Mesodermal cell (in vitro differentiated cells): Measurements from ENCODE around the gene PLXDC2.

ENCODE experiments used
- H3K27ac ChIP-seq: 2 replicates; pipeline ENCODE4 v1.7.0; 2013; ENCODE audit warnings: mild to moderate bottlenecking, low read depth, low read length, moderate library complexity; ENCODE audit not compliant: severe bottlenecking
- H3K36me3 ChIP-seq: 2 replicates; pipeline ENCODE4 v1.7.1; 2013; ENCODE audit warnings: mild to moderate bottlenecking, low read length, moderate library complexity; ENCODE audit not compliant: control insufficient read depth, insufficient read depth
- H3K4me1 ChIP-seq: one replicate; pipeline ENCODE4 v1.7.1; 2013; ENCODE audit warnings: mild to moderate bottlenecking, low read length; ENCODE audit not compliant: insufficient read depth, control insufficient read depth, poor library complexity, severe bottlenecking
- H3K4me3 ChIP-seq: 2 replicates; pipeline ENCODE4 v1.7.0; 2013; ENCODE audit warnings: low read length, control low read depth, mild to moderate bottlenecking; ENCODE audit not compliant: insufficient read depth, poor library complexity, severe bottlenecking; ENCODE audit errors: extremely low read depth
- H3K9me3 ChIP-seq: 2 replicates; pipeline ENCODE4 v1.7.1; 2013; ENCODE audit warnings: mild to moderate bottlenecking, low read length, moderate library complexity; ENCODE audit not compliant: control insufficient read depth
- WGBS, 2 experiments: methylation state at CpG; one replicate each; pipeline ENCODE4 v1.1.5; 2013; ENCODE audit warnings: missing lambda C conversion rate in 2 of 2; ENCODE audit not compliant: insufficient coverage in 2 of 2; 5-methylcytosine and 5-hydroxymethylcytosine counted together

Gene PLXDC2

DNA sequence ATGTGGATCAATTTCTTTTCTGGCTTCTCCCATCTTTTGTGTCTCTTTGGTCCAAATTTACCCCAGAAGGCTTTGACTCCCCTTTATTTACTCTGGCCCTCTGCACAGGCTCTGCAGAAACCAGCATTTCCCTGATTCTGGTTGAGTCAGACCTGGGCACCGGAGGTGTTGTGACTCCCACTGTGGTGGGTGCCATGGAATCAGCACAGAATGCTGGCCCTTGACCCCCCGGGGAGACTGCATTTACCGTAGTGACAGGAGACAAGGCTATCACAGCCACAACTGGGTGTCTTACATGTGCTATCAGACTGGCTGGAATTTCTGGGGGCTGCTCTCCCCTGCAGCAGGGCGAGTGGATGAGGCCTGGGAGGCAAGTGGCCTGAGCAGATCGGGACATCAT is 37.6 kb downstream of the PLXDC2 start:
- Histone ChIP-seq H3K4me1 (no peaks in the 10 kb centered on the region), H3K27ac (no peak overlapping the region), H3K36me3 (no peaks in the 10 kb centered on the region), H3K9me3 (no peaks in the 10 kb centered on the region), H3K4me3 (no peak overlapping the region)
- WGBS, 2 experiments, result 83 to 87% methylated on average over 3 of the region's 5 CpGs

GRCh38 chr10:19857876-19858275 is 41.6 kb downstream of the PLXDC2 start:
- Histone ChIP-seq H3K27ac (no peak overlapping the region), H3K36me3 (no peaks in the 10 kb centered on the region), H3K4me3 (no peak overlapping the region), H3K9me3 (no peaks in the 10 kb centered on the region), H3K4me1 (peaks cover 2% of the 10 kb centered on the region)
- WGBS, 2 experiments, result 90 to 92% methylated on average over 2 to 3 of the region's 3 CpGs

GRCh38 chr10:19860107-19860506 is 43.9 kb downstream of the PLXDC2 start:
- Histone ChIP-seq H3K36me3 (no peaks in the 10 kb centered on the region), H3K27ac (no peak overlapping the region), H3K4me3 (no peak overlapping the region), H3K9me3 (no peaks in the 10 kb centered on the region), H3K4me1 (peaks cover 2% of the 10 kb centered on the region)
- 83 to 100% methylated on average over 1 of the region's 1 CpG for WGBS, 2 experiments

DNA sequence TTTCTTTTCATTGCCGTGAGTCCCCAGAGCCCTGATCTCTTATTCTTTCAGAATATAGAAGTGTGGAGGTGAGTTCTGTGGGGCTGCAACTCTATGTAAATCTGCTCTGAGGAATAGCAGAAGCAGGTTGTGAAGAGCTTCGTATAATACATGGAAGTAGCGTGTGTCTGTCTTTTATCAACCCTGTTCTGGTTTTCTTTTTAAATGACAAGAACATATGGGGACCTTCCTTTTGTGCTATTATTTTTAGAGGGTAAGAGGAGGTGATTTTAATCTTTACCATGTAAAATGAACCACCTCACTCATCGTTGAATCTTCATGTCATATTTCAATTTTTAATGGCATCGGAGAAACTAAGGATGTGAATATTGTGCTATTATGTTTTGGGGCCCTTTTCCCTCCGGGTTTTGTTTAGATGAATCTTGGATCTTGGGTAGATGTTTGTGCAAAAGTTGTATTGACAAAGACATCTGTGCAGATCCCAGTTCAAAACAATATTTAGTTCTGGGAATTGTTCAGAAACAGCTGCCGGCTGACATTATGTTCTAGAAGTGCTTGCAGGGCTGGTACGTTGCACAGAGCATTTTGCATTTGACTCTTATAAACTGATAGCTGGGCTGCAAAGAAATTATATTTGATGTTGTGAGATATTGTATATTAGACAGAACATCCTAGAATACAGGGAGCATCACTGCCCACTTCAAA is 46.7 kb downstream of the PLXDC2 start:
- 67 to 80% methylated on average over 3 to 5 of the region's 8 CpGs for WGBS, 2 experiments
- Histone ChIP-seq H3K4me3 (no peak overlapping the region), H3K4me1 (peaks cover 2% of the 10 kb centered on the region)

GRCh38 chr10:19865676-19866075 is 49.4 kb downstream of the PLXDC2 start:
- peaks cover 6% of the 10 kb centered on the region for H3K9me3 ChIP-seq
- H3K27ac ChIP-seq, result no peak overlapping the region
- no peaks in the 10 kb centered on the region for H3K36me3 ChIP-seq
- no peak overlapping the region for H3K4me3 ChIP-seq
- peaks cover 2% of the 10 kb centered on the region for H3K4me1 ChIP-seq

More for the DNA sequence above, 46.7 kb downstream of the PLXDC2 start:
- peaks cover 6% of the 10 kb centered on the region for H3K9me3 ChIP-seq
- H3K36me3 ChIP-seq, result no peaks in the 10 kb centered on the region
- H3K27ac ChIP-seq, result no peak overlapping the region

- H3K4me1 ChIP-seq, result peaks cover 2% of the 10 kb centered on the region
- H3K36me3 ChIP-seq, result no peaks in the 10 kb centered on the region
- no CpG with 5 or more reads among the region's 1 CpG for WGBS, 2 experiments
- H3K4me3 ChIP-seq, result no peak overlapping the region
- no peak overlapping the region for H3K27ac ChIP-seq
- H3K9me3 ChIP-seq, result peaks cover 6% of the 10 kb centered on the region
Observed at GRCh38 chr10:19869370-19869769, 53.1 kb downstream of the PLXDC2 start.

GRCh38 chr10:19872504-19873271 is 56.5 kb downstream of the PLXDC2 start:
- no peaks in the 10 kb centered on the region for H3K36me3 ChIP-seq
- no peak overlapping the region for H3K27ac ChIP-seq
- no peak overlapping the region for H3K4me3 ChIP-seq
- H3K4me1 ChIP-seq, result peaks cover 2% of the 10 kb centered on the region
- H3K9me3 ChIP-seq, result no peaks in the 10 kb centered on the region
- 87 to 99% methylated on average over 9 to 10 of the region's 11 CpGs for WGBS, 2 experiments

DNA sequence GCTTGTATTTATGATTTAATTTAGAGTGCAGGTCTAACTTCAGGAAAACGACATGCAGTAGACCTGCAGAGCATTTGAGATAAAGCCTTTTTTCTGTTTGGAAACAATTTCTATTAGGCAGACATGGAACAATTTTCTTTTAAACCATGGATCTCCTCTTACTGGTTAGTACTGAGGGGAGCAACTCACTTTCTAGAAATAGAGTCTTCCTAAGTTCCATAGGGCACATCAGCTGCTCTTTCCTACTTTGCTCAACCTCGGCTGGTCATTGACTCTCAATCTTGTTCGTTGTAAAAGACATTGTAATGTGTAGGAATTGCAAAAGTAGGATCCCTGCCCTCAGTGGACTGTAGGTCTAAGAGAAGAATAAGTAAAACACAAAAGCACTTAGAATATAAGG is 58.0 kb downstream of the PLXDC2 start:
- H3K9me3 ChIP-seq, result no peaks in the 10 kb centered on the region
- peaks cover 2% of the 10 kb centered on the region for H3K4me1 ChIP-seq
- H3K27ac ChIP-seq, result no peak overlapping the region
- no peaks in the 10 kb centered on the region for H3K36me3 ChIP-seq
- 60% methylated on average over 1 of the region's 3 CpGs; no CpG with 5 or more reads in 1 of the 2 experiments for WGBS, 2 experiments
- H3K4me3 ChIP-seq, result no peak overlapping the region

- H3K36me3 ChIP-seq, result no peaks in the 10 kb centered on the region
- H3K4me1 ChIP-seq, result peaks cover 2% of the 10 kb centered on the region
- no peak overlapping the region for H3K4me3 ChIP-seq
- 88 to 93% methylated on average over 7 of the region's 9 CpGs for WGBS, 2 experiments
- H3K9me3 ChIP-seq, result no peaks in the 10 kb centered on the region
- H3K27ac ChIP-seq, result no peak overlapping the region
Observed at GRCh38 chr10:19874791-19875190, 58.6 kb downstream of the PLXDC2 start.

- Histone ChIP-seq H3K27ac (no peak overlapping the region), H3K9me3 (no peaks in the 10 kb centered on the region), H3K4me3 (no peak overlapping the region), H3K4me1 (peaks cover 2% of the 10 kb centered on the region), H3K36me3 (no peaks in the 10 kb centered on the region)
- no CpG with 5 or more reads among the region's 2 CpGs for WGBS, 2 experiments
Observed at GRCh38 chr10:19876570-19876969, 60.3 kb downstream of the PLXDC2 start.
